Activated B cell treated with CpG ODN at 0.5 μM for 24 hours (primary cell): ENCODE measurements around the gene TSHZ2. TPM values are rescaled to one million over a fixed set of nuclear protein-coding genes. Genes with fewer than 3 reads are reported as not detected.

ENCODE experiments used
- ATAC-seq: fragments of 200-7000 bp; cut with Tn5 transposase; one replicate; pipeline ENCODE4 v1.10.0; 2021; ENCODE audit warnings: low read depth, mild to moderate bottlenecking, moderate library complexity
- CTCF ChIA-PET: fragments of 350-600 bp; sonication (Branson Sonifier 250); formaldehyde crosslinking; loops from one replicate; lab custom pipeline; 2021; ENCODE audit warnings: antibody characterized with exemption; lab: Charles Lee
- POLR2A ChIA-PET: fragments of 350-600 bp; sonication (Branson Sonifier 250); formaldehyde crosslinking; loops from one replicate; lab custom pipeline; 2021; ENCODE audit warnings: antibody characterized with exemption; lab: Charles Lee
- DNase-seq: peaks from one replicate; pipeline ENCODE4 v3.0.0; 2022
- H3K27ac Mint-ChIP-seq: one replicate; pipeline ENCODE4 v1.8.0; 2020; ENCODE audit warnings: mixed read lengths
- H3K27me3 Mint-ChIP-seq: one replicate; pipeline ENCODE4 v1.8.0; 2021; ENCODE audit warnings: mixed read lengths
- H3K36me3 Mint-ChIP-seq: one replicate; pipeline ENCODE4 v1.8.0; 2021; ENCODE audit warnings: low read depth, mixed read lengths
- H3K4me1 Mint-ChIP-seq: one replicate; pipeline ENCODE4 v1.8.0; 2021; ENCODE audit warnings: mixed read lengths
- H3K4me3 Mint-ChIP-seq: one replicate; pipeline ENCODE4 v1.8.0; 2020; ENCODE audit warnings: mild to moderate bottlenecking, mixed read lengths
- H3K9me3 Mint-ChIP-seq: one replicate; pipeline ENCODE4 v1.8.0; 2020; ENCODE audit warnings: mixed read lengths
- CTCF ChIP-seq: fragments of 200-600 bp; IDR thresholded peaks from one replicate; pipeline ENCODE4 v1.8.0; 2022; ENCODE audit warnings: antibody characterized with exemption, mild to moderate bottlenecking
- intact Hi-C: fragments of 100-400 bp; cut with micrococcal nuclease; formaldehyde crosslinking; loops from one replicate; pipeline ENCODE4 v1.15.1; 2024
- total RNA-seq: library from RNA; stranded (reverse); gene quantifications from 2 replicates; pipeline ENCODE4 v1.2.3, GENCODE V29; 2022

The TSHZ2 gene
- total RNA-seq, 1 donor from 2014 or later: 1.7 TPM

- intact Hi-C loops: no loop called here
- Mint-ChIP-seq H3K4me1 (no peaks in the 10 kb centered on the region), H3K36me3 (no peaks in the 10 kb centered on the region), H3K4me3 (no peak overlapping the region), H3K9me3 (no peaks in the 10 kb centered on the region), H3K27me3 (peaks cover 4% of the 10 kb centered on the region), H3K27ac (no peak overlapping the region)
- POLR2A ChIA-PET: no interaction called here
- CTCF ChIA-PET: no interaction called here
- DNase-seq: no peak
- TF ChIP-seq CTCF: no peak
- ATAC-seq: no peak
These were observed 157.4 kb downstream of the TSHZ2 start for GRCh38 chr20:53129563-53129962.

- ChIA-PET POLR2A (no interaction called here), CTCF (no interaction called here)
- Mint-ChIP-seq H3K36me3 (no peaks in the 10 kb centered on the region), H3K27me3 (peaks cover 4% of the 10 kb centered on the region), H3K4me1 (no peaks in the 10 kb centered on the region), H3K9me3 (no peaks in the 10 kb centered on the region), H3K4me3 (no peak overlapping the region), H3K27ac (no peak overlapping the region)
- no peak for TF ChIP-seq CTCF
- ATAC-seq (no peak), DNase-seq (no peak)
- intact Hi-C loops: no loop called here
These were observed 158.6 kb downstream of the TSHZ2 start for GRCh38 chr20:53130795-53131194.

- Mint-ChIP-seq H3K9me3 (no peaks in the 10 kb centered on the region), H3K27ac (no peak overlapping the region), H3K4me1 (no peaks in the 10 kb centered on the region), H3K4me3 (no peak overlapping the region), H3K36me3 (no peaks in the 10 kb centered on the region), H3K27me3 (peaks cover 4% of the 10 kb centered on the region)
- no peak for ATAC-seq
- ChIA-PET POLR2A (interaction anchor here (0.7 kb wide), 1 partner anchor 132 kb away, joined by 4 read pairs; no protein-coding TSS in a partner anchor), CTCF (no interaction called here)
- DNase-seq: no peak
- intact Hi-C loops: no loop called here
- no peak for TF ChIP-seq CTCF
These were observed 161.0 kb downstream of the TSHZ2 start for GRCh38 chr20:53133125-53133524.

- no peak for ATAC-seq
- intact Hi-C loops: no loop called here
- H3K4me1 Mint-ChIP-seq: no peaks in the 10 kb centered on the region
These were observed 161.5 kb downstream of the TSHZ2 start for GRCh38 chr20:53133628-53134027.

GRCh38 chr20:53136473-53136872, 164.3 kb downstream of the TSHZ2 start:
- Mint-ChIP-seq H3K36me3 (no peaks in the 10 kb centered on the region), H3K9me3 (no peaks in the 10 kb centered on the region), H3K4me1 (no peaks in the 10 kb centered on the region), H3K4me3 (no peak overlapping the region), H3K27me3 (no peaks in the 10 kb centered on the region), H3K27ac (no peak overlapping the region)
- DNase-seq (no peak), ATAC-seq (no peak)
- POLR2A ChIA-PET: no interaction called here
- CTCF ChIA-PET: no interaction called here
- no peak for TF ChIP-seq CTCF
- intact Hi-C loops: loop anchor here (1.0 kb wide), 1 partner anchor 31 kb away; no protein-coding TSS in a partner anchor

More at GRCh38 chr20:53133628-53134027, 161.5 kb downstream of the TSHZ2 start:
- Mint-ChIP-seq H3K27ac (no peak overlapping the region), H3K4me3 (no peak overlapping the region), H3K9me3 (no peaks in the 10 kb centered on the region), H3K36me3 (no peaks in the 10 kb centered on the region), H3K27me3 (peaks cover 4% of the 10 kb centered on the region)
- POLR2A ChIA-PET: interaction anchor here (0.7 kb wide), 1 partner anchor 132 kb away, joined by 4 read pairs; no protein-coding TSS in a partner anchor
- CTCF ChIA-PET: no interaction called here
- TF ChIP-seq CTCF: no peak
- DNase-seq: no peak
